KMS-11 (cell line): ENCODE measurements around the gene OPTN.

Source experiments
- H2AFZ ChIP-seq: fragments of 200-600 bp; sonication (generic); 2 replicates; pipeline ENCODE4 v1.6.1; 2016; ENCODE audit warnings: antibody characterized with exemption, mixed run types, low read depth
- H3K27ac ChIP-seq: fragments of 200-600 bp; sonication (generic); 2 replicates; pipeline ENCODE4 v1.6.1; 2016; ENCODE audit warnings: mild to moderate bottlenecking, mixed run types
- H3K27me3 ChIP-seq: fragments of 200-600 bp; sonication (generic); 2 replicates; pipeline ENCODE4 v1.6.1; 2017; ENCODE audit warnings: mild to moderate bottlenecking, low read depth, mixed run types, moderate library complexity; ENCODE audit not compliant: insufficient read depth
- H3K36me3 ChIP-seq: fragments of 200-600 bp; sonication (generic); 2 replicates; pipeline ENCODE4 v1.6.1; 2017; ENCODE audit warnings: mild to moderate bottlenecking, mixed run types; ENCODE audit not compliant: insufficient read depth
- H3K4me1 ChIP-seq: fragments of 200-600 bp; sonication (generic); 2 replicates; pipeline ENCODE4 v1.6.1; 2016; ENCODE audit warnings: mild to moderate bottlenecking, low read depth, mixed run types; ENCODE audit not compliant: poor library complexity, severe bottlenecking
- H3K4me2 ChIP-seq: fragments of 200-600 bp; sonication (generic); 2 replicates; pipeline ENCODE4 v1.7.0; 2016; ENCODE audit warnings: mild to moderate bottlenecking, mixed run types
- H3K4me3 ChIP-seq: fragments of 200-600 bp; sonication (generic); IDR thresholded peaks from 2 replicates; pipeline ENCODE4 v1.6.1; 2017; ENCODE audit warnings: low read depth, low read length, mixed read lengths; ENCODE audit not compliant: insufficient read depth
- H3K79me2 ChIP-seq: fragments of 200-600 bp; sonication (generic); 2 replicates; pipeline ENCODE4 v1.6.1; 2016; ENCODE audit warnings: low read depth, mixed run types; ENCODE audit not compliant: insufficient read depth
- H3K9ac ChIP-seq: fragments of 200-600 bp; sonication (generic); 2 replicates; pipeline ENCODE4 v1.6.1; 2016; ENCODE audit warnings: mild to moderate bottlenecking, mixed run types
- H4K20me1 ChIP-seq: fragments of 200-600 bp; sonication (generic); 2 replicates; pipeline ENCODE4 v1.6.1; 2016; ENCODE audit warnings: mild to moderate bottlenecking, mixed run types; ENCODE audit not compliant: insufficient read depth
- CTCF ChIP-seq: fragments of 200-600 bp; sonication (generic); conservative IDR thresholded peaks from 2 replicates; pipeline ENCODE4 v1.6.1; 2017; ENCODE audit warnings: low read depth, mild to moderate bottlenecking, antibody characterized with exemption, low read length, moderate library complexity, mixed read lengths

The OPTN gene

GRCh38 chr10:13184730-13185514 is 85.0 kb downstream of the OPTN start:
- H3K27ac ChIP-seq: no peak overlapping the region
- H3K27me3 ChIP-seq: no peaks in the 10 kb centered on the region
- H3K4me3 ChIP-seq: no peak overlapping the region
- no peaks in the 10 kb centered on the region for H4K20me1 ChIP-seq
- no peaks in the 10 kb centered on the region for H3K4me1 ChIP-seq
- no peak overlapping the region for H3K9ac ChIP-seq
- H2AFZ ChIP-seq: no peak overlapping the region
- peaks cover 32% of the 10 kb centered on the region; the same call in 1 of the 2 replicates for H3K36me3 ChIP-seq
- no peak for TF ChIP-seq CTCF
- H3K4me2 ChIP-seq: no peak overlapping the region
- no peaks in the 10 kb centered on the region for H3K79me2 ChIP-seq

- H3K4me2 ChIP-seq: no peak overlapping the region
- H3K4me1 ChIP-seq: no peaks in the 10 kb centered on the region
- no peak overlapping the region for H2AFZ ChIP-seq
- H3K4me3 ChIP-seq: no peak overlapping the region
- H4K20me1 ChIP-seq: no peaks in the 10 kb centered on the region
- no peak overlapping the region for H3K27ac ChIP-seq
- no peaks in the 10 kb centered on the region for H3K27me3 ChIP-seq
- H3K36me3 ChIP-seq: peaks cover 24% of the 10 kb centered on the region; the same call in 1 of the 2 replicates
- no peaks in the 10 kb centered on the region for H3K79me2 ChIP-seq
- no peak overlapping the region for H3K9ac ChIP-seq
- TF ChIP-seq CTCF: no peak
These were observed 87.2 kb downstream of the OPTN start for GRCh38 chr10:13187135-13187534.
